Neural crest cell (in vitro differentiated cells): ENCODE data around the gene CPVL. TPM values are rescaled to one million over a fixed set of nuclear protein-coding genes. Genes with fewer than 3 reads are reported as not detected.

Experiments
- DNase-seq: peaks from one replicate; pipeline ENCODE4 v3.0.0; 2021; ENCODE audit warnings: low read depth, mixed read lengths, low spot score
- H3K27ac Mint-ChIP-seq: one replicate; pipeline ENCODE4 v1.8.0; 2021; ENCODE audit warnings: mild to moderate bottlenecking, mixed read lengths; ENCODE audit not compliant: unreplicated experiment
- H3K27me3 Mint-ChIP-seq: 2 replicates; pipeline ENCODE4 v1.8.0; 2021; ENCODE audit warnings: low read depth, mild to moderate bottlenecking, mixed read lengths
- H3K36me3 Mint-ChIP-seq: 2 replicates; pipeline ENCODE4 v1.8.0; 2021; ENCODE audit warnings: low read depth, mild to moderate bottlenecking, mixed read lengths
- H3K4me1 Mint-ChIP-seq: 2 replicates; pipeline ENCODE4 v1.8.0; 2021; ENCODE audit warnings: mixed read lengths
- H3K4me3 Mint-ChIP-seq: one replicate; pipeline ENCODE4 v1.8.0; 2021; ENCODE audit warnings: mild to moderate bottlenecking, mixed read lengths
- H3K9me3 Mint-ChIP-seq: 2 replicates; pipeline ENCODE4 v1.8.0; 2021; ENCODE audit warnings: mixed read lengths
- total RNA-seq: library from RNA; stranded (reverse); gene quantifications from 2 replicates; pipeline ENCODE4 v1.2.1, GENCODE V29; 2021
- TF ChIP-seq, protein P1 (sequence below): fragments of 200-600 bp; sonication (generic); conservative IDR thresholded peaks from 2 replicates; pipeline ENCODE4 v1.5.0; 2021; ENCODE audit warnings: antibody characterized with exemption, mild to moderate bottlenecking

Gene CPVL
- total RNA-seq, 1 donor from 2014 or later = 31.3 TPM

DNA sequence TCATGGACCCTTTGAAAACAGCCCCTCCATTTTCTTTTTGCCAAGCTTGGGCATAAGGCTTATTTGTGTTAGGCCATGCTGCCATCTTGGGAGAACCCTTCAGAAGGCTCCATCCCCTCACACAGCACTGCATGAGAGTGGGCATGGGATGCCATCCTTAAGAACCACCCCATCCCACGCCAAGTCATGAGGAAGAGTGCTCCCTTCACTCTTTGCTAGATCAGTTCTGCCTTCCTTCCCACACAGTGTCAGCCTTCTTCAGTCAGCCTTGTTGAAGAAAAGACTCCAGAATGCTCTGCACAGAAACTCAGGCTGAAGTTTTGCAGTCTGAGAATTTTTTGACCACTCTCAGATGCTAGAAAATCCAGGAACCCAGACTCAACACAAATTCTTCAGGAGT, 32.8 kb upstream of the CPVL start:
- Mint-ChIP-seq H3K4me3 (no peak overlapping the region), H3K27me3 (no peaks in the 10 kb centered on the region), H3K27ac (no peak overlapping the region), H3K36me3 (no peaks in the 10 kb centered on the region), H3K9me3 (peaks cover 6% of the 10 kb centered on the region), H3K4me1 (peaks cover 5% of the 10 kb centered on the region)
- no peak for DNase-seq
- TF ChIP-seq, protein P1, sequence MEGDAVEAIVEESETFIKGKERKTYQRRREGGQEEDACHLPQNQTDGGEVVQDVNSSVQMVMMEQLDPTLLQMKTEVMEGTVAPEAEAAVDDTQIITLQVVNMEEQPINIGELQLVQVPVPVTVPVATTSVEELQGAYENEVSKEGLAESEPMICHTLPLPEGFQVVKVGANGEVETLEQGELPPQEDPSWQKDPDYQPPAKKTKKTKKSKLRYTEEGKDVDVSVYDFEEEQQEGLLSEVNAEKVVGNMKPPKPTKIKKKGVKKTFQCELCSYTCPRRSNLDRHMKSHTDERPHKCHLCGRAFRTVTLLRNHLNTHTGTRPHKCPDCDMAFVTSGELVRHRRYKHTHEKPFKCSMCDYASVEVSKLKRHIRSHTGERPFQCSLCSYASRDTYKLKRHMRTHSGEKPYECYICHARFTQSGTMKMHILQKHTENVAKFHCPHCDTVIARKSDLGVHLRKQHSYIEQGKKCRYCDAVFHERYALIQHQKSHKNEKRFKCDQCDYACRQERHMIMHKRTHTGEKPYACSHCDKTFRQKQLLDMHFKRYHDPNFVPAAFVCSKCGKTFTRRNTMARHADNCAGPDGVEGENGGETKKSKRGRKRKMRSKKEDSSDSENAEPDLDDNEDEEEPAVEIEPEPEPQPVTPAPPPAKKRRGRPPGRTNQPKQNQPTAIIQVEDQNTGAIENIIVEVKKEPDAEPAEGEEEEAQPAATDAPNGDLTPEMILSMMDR = no peak

DNA sequence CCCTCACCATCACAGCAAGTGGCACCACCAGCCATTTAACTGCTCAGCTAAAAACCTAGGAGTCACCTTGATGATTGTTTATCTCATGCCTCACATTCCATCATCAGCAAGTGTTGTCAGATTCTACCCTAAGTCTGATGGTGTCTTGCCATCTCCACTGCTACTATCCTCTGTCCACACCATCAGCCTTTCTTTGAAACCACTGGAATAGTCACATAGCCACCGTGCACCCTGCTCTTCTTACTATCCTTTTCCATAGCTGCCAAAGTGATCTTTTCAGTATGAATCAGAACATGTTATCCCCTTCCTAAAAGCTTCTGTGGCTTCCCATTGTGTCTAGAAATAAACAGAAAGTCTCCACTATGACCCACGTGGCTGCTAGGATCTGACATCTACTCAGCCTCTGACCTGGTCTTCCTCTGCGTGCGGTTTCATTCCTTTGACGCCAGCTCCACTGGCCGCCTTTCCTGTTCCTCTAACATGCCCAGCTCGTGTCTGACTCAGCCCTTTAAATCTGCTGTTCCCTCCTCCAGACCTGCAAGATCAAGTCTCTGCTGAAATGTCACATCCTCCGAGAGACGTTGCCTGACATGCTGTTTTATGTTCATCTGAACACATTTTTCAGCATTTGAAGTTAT, 31.7 kb upstream of the CPVL start:
- H3K27me3 Mint-ChIP-seq = no peaks in the 10 kb centered on the region
- DNase-seq = no peak
- peaks cover 6% of the 10 kb centered on the region for H3K9me3 Mint-ChIP-seq
- no peak overlapping the region for H3K27ac Mint-ChIP-seq
- TF ChIP-seq, protein P1 = no peak
- peaks cover 8% of the 10 kb centered on the region for H3K4me1 Mint-ChIP-seq
- H3K4me3 Mint-ChIP-seq = no peak overlapping the region
- H3K36me3 Mint-ChIP-seq = no peaks in the 10 kb centered on the region

DNA sequence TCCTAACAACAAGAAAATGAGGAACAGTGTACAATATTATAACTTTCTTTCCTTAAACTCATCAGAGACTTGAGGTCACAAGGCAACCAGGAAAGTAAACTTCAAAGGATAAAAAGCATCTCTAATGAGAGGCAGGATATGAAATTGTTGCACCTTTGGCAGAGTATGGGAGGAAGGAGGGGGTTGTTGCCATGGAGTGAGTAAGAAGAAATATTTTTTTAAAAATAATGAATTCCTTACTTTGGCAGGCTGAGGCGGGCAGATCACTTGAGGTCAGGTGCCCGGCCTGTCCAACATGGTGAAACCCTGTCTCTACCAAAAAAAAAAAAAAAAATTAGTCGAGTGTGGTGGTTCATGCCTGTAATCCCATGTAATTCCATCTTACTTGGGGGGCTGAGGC, 27.1 kb upstream of the CPVL start:
- H3K36me3 Mint-ChIP-seq = no peaks in the 10 kb centered on the region
- no peaks in the 10 kb centered on the region for H3K27me3 Mint-ChIP-seq
- H3K27ac Mint-ChIP-seq = no peak overlapping the region
- peaks cover 8% of the 10 kb centered on the region for H3K4me1 Mint-ChIP-seq
- TF ChIP-seq, protein P1 = no peak
- no peak for DNase-seq
- peaks cover 6% of the 10 kb centered on the region for H3K9me3 Mint-ChIP-seq
- no peak overlapping the region for H3K4me3 Mint-ChIP-seq

DNA sequence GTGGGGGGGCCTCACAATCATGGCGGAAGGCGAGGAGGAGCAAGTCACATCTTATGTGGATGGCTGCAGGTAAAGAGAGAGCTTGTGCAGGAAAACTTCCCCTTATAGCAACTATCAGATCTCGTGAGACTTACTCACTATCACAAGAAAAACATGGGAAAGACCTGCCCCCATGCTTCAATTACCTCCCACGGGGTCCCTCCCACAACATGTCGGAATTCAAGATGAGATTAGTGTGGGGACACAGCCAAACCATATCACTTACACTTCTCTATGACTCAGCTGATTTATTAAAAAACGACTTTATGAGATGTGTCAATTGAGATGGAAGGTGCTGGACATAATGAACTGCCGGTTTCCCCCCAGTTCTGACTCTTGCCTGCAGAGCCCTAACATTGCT, 24.4 kb upstream of the CPVL start:
- H3K4me3 Mint-ChIP-seq = no peak overlapping the region
- no peak overlapping the region for H3K27ac Mint-ChIP-seq
- peaks cover under 1% of the 10 kb centered on the region for H3K36me3 Mint-ChIP-seq
- no peak for DNase-seq
- TF ChIP-seq, protein P1 = no peak
- H3K27me3 Mint-ChIP-seq = no peaks in the 10 kb centered on the region
- peaks cover 3% of the 10 kb centered on the region for H3K4me1 Mint-ChIP-seq
- H3K9me3 Mint-ChIP-seq = peaks cover 4% of the 10 kb centered on the region

DNA sequence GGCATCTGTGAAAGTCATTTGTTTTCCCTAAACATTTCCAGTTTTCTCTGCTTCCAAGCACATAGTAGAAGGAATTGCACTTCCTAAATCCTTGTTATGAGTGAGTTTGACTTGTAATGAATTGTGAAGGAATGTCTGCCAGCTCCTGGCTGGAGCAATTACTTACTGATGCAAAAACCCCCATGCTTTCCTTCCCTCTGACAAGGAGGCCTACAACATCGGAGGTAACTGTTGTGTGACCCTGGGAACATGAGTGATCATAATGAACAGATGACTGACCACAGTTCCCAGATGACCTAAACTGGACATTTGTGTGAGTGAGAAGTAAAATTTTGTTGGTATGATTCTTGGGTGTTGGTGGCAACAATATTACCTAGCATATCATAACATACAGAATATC, 21.4 kb upstream of the CPVL start:
- TF ChIP-seq, protein P1 = no peak
- Mint-ChIP-seq H3K27me3 (no peaks in the 10 kb centered on the region), H3K4me1 (no peaks in the 10 kb centered on the region), H3K9me3 (peaks cover 8% of the 10 kb centered on the region), H3K27ac (no peak overlapping the region), H3K36me3 (peaks cover 7% of the 10 kb centered on the region), H3K4me3 (no peak overlapping the region)
- no peak for DNase-seq
